NCI-H2029 (cell line): ENCODE results near the gene RXRA.

Source experiments
- DNase-seq: peaks from one replicate; lab custom pipeline; 2025; lab: John Stamatoyannopoulos, UW

The RXRA gene

DNA sequence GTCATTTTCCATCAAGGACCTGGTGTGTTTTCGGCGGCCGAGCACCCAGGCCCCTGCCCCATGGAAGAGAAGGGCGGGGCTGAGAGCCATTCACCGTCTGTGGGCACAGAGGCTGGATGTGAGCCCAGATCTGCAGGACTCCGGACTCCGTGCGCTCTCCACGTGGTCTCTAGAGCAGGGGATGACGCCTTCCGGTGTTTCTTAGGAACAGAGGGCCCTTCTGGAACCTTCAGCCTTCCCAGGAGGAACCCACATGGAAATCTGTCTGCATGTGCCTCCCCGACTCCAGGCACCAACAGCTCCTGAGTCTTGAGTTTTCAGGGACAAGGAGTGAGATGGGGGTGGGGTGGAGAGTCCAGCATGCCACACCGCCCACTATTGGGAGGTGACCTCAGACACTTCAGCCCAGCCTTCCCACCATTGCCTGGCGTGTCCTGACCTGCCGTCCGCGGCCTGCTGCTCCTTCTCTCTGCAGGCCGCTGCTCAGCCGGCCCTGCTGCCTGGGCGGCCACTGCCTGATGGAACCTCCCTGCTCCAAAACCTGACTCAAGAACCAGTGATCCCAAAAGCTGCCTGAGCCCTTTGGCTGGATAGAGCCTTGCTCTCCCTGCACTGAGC is 2.4 kb upstream of the RXRA start:
- peak; percentile 33 for DNase-seq

DNA sequence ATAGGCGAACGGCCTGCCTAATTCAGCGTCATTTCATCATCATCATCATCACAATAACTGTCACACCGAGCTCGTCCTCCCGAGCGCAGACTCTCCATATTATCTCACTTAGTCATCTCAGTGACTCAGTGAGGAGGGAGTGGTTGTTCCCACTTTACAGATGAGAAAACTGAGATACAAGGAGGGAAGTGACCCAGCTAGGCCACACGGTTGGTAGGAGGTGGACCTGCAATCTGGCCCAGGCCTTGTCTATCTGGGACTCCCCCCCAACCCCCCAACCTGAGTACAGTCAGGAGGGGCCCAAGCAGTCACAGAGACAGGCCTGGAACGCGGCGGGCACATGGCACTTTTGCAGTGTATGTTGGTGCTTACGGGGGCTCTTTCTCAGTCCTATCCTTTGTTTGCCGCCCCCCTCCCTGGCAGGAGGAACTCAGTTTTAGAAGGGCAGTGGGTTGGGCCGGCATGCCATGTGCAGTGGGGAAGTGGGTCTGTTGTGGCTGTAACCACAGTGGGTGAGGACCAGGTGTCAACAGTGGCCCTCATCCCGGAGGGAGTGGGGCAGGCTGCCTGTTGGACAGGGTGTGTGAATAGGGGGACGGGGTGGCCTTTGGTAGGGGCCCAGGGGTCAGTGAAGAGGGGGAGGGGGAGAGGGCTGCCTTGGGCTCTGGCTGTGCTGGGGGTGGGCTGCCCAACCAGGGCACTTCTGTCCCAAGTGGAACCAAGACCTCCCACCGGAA is 1.7 kb upstream of the RXRA start:
- no peak for DNase-seq

GRCh38 chr9:134325096-134325812 is 1.0 kb upstream of the RXRA start:
- DNase-seq: no peak

GRCh38 chr9:134326724-134327601 is 708 bp downstream of the RXRA start:
- DNase-seq: no peak

- no peak for DNase-seq
These were observed 1.5 kb downstream of the RXRA start for GRCh38 chr9:134327671-134328231.

DNA sequence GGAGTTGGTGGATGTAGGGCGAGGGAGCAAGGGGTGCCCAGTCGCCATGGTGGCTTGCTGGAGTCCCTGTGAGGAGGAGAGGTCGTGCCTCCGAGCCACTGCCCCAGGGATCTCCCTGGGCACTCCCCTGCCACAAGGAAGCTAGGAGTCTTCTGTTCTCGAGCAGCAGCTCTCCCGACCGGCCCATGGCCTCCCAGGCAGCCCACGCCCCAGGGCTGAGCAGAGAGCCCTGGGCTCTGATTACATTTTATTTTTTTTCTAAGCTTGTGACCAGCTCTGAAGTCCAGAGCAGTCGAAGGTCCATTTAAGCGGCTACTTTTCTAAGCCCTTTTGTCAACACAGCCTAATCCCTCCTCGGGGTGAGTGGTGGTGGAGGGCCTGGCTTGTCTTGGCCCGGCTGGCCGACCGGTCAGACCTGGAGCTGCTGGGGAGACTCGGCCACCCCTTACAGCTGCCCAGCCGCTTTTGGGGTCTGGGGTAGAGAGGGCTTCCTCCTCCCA is 2.1 kb downstream of the RXRA start:
- DNase-seq: no peak

GRCh38 chr9:134328841-134329575 is 2.8 kb downstream of the RXRA start:
- no peak for DNase-seq

DNA sequence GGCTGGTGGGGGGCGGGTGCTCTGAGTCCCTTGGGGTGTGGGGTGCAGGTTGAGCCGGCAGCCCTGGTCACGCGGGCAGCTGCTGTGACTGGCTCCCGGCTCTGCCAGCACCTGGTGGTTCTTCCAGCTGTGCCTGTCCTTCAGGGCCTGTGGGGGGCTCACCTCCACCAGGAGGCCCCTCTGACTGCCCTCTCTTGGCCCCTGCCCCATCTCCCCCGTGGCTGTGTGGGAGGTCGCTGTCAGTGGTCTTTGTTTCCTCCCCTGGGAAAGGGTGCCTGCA is 3.3 kb downstream of the RXRA start:
- DNase-seq: no peak

GRCh38 chr9:134329886-134330285 is 3.6 kb downstream of the RXRA start:
- DNase-seq: no peak

DNA sequence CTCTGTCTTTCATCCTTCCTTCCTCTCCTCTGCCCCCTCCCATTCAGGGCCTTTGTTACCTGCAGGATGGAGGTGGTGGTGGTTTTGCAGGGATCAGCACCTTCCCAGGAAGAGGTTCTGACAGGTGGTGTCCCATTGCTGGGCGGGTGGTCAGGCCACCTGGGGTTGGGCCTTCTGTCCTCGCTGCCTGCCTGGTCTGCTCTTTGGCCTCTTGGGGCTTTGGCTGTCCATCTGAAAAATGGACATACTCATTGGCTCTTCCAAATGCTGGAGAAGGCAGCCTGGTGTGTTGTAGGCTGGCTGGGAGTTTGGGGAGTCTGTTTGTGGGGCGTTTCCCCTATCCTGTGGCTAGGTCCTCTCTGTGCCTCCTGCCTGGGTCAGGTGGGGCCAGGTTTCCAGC is 4.3 kb downstream of the RXRA start:
- no peak for DNase-seq

DNA sequence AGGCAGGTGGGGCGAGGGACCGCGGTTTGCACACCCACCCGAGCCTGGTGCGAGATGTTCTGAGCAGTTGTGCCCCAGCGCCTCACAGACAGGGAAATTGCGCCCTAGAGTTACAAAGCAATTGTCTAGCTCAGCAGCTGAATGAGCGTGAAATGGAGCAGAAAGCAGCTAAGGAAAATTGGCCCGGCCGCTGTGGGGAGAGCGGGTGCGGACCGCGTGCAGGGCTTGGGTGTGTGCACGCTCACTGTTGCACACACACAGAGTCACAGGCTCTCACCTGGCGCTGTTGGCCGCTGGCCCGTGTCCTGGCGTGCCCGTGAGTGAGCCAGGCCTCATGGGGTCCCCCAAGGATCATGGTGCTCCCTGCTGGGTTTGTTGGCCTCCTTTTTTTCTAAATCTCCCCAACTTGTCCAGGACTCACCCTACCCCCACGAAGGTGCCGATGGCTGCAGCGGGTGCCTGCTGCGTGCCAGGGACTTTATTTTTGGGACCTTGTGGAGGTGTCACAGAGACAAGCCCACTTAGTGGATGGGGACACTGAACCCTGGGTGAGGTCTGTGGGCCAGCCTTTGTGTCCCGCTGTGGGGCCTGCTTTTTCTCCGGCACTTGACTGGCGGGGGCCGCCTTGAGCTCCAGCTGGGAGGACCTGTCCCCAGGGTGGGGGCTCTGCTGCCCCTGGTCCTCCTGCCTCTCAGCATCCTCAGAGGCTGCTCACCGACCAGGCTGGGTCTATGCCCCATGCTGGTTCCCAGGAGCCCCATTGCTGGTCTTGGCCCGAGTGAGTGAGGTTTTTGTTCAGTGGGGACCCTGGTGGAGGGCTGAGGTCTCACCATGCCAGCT is 5.2 kb downstream of the RXRA start:
- DNase-seq: no peak

DNA sequence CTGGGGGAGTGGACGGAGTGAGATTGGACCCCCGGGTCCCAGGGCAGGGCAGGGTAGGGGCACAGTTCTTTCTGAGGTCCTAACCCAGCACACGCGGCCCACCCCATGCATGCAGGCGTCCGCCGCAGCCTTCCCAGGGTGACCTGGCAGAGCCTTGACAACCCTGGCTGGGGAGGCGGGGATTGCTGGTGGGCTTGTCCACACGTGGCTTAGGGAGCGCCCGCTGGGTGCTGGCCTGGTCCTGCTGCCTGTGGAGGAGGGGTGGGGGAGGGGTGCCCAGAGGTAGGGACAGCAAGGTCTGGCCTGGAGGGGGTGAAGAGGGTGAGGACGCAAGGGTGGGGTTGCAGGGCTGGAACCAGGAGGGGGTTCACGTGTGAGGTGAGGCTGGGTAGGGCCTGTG is 6.0 kb downstream of the RXRA start:
- no peak for DNase-seq

DNA sequence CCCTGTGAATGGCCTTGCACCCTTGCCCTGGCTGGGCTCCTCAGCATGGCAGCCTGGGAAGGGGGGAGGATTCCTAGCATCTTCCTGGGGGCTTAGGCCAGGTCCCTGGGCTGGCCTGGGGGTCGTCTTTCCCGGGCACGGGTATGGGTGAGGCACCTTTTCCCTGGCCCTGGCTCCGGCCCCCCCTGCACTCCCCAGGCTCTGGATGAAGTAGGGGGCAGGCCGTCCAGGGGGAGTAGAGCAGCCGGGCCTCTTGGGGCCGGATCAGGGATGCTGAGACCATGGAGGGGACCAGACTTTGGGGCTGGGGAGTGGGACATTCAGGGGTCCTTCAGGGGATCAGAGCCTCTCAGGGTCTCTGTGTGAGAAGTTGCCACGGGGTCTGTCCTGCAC is 6.6 kb downstream of the RXRA start:
- DNase-seq: no peak

GRCh38 chr9:134333234-134333873 is 7.1 kb downstream of the RXRA start:
- no peak for DNase-seq

- no peak for DNase-seq
These were observed 7.8 kb downstream of the RXRA start for GRCh38 chr9:134333874-134334581.

GRCh38 chr9:134335061-134335460 is 8.8 kb downstream of the RXRA start:
- DNase-seq: no peak

DNA sequence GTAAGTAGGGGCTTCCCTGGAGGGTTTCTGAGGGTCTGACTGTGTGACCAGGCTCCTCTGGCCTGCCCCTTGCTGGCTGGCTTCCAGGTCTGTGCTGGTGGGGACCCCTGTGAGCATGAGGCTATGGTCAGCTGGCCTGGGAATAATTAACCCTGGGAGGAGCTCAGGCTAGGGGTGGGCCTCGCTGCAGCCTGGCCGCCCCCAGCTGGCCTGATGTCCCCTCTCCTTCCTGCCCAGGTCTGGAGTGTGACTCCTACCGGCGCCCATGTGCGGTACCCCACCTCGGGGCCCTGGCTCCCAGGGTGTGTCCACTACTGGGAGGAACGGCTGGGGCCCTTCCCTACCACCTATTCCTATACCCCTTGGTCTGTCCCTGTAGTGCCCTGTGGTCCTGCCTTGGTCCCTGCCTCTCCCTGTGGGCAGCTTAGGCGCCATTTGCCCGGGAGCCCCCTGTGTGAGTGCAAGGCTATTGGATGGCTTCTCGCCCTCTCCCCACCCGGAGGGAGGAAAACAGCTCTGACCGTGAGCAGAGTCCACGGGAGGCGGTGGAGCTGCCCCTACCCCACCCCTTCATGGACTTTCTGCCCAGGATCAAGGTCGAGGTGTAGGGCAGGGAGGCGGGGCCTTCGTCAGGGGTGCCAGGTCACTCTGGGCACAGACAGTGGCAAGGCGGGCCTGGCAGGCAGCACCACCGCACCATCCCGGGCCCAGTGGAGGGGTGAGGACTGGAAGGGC is 9.4 kb downstream of the RXRA start:
- no peak for DNase-seq

DNA sequence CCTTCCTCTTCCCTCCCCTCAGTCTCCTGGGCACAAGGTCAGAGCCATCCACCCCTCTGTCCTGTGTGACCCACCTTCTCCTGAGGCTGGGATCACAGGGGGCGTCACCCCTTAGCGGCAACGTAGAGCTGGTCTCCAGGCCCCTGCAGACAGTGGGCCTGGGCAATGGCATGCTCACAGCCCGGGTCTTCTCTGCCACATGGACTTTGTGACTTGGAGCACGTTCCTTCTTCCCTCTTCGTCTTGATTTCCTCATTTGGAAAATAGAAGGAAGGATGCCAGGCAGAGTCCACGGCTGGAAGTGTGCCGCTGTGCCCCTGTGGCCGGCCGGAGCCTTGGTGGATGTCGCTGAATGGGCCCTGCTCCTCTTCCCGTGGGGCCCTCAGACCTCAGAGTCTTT is 10.0 kb downstream of the RXRA start:
- no peak for DNase-seq

GRCh38 chr9:134336924-134337323 is 10.7 kb downstream of the RXRA start:
- no peak for DNase-seq
